Osteocyte (in vitro differentiated cells): ENCODE data around the gene PLVAP. TPM values are rescaled to one million over a fixed set of nuclear protein-coding genes. Genes with fewer than 3 reads are reported as not detected.

Experiments
- DNase-seq: peaks from one replicate; pipeline ENCODE4 v3.0.0; 2021; ENCODE audit warnings: mixed read lengths; ENCODE audit not compliant: unreplicated experiment; ENCODE audit errors: extremely low spot score
- H3K27ac Mint-ChIP-seq: one replicate; pipeline ENCODE4 v1.8.0; 2021; ENCODE audit warnings: mild to moderate bottlenecking, mixed read lengths; ENCODE audit not compliant: unreplicated experiment
- H3K27me3 Mint-ChIP-seq: one replicate; pipeline ENCODE4 v1.8.0; 2021; ENCODE audit warnings: mixed read lengths; ENCODE audit not compliant: unreplicated experiment
- H3K36me3 Mint-ChIP-seq: one replicate; pipeline ENCODE4 v1.8.0; 2021; ENCODE audit warnings: mixed read lengths; ENCODE audit not compliant: unreplicated experiment
- H3K4me1 Mint-ChIP-seq: one replicate; pipeline ENCODE4 v1.8.0; 2021; ENCODE audit warnings: mixed read lengths; ENCODE audit not compliant: unreplicated experiment
- H3K4me3 Mint-ChIP-seq: one replicate; pipeline ENCODE4 v1.8.0; 2021; ENCODE audit warnings: mild to moderate bottlenecking, moderate library complexity, mixed read lengths; ENCODE audit not compliant: unreplicated experiment
- H3K9me3 Mint-ChIP-seq: one replicate; pipeline ENCODE4 v1.8.0; 2021; ENCODE audit warnings: mixed read lengths; ENCODE audit not compliant: unreplicated experiment
- CTCF ChIP-seq: fragments of 200-600 bp; sonication (generic); IDR thresholded peaks from 2 replicates; pipeline ENCODE4 v1.5.0; 2021; ENCODE audit warnings: antibody characterized with exemption, mild to moderate bottlenecking, moderate library complexity
- total RNA-seq: library from RNA; stranded (reverse); gene quantifications from 2 replicates; pipeline ENCODE4 v1.2.1, GENCODE V29; 2021

The PLVAP gene
- total RNA-seq, 1 donor from 2014 or later, result not detected

- Mint-ChIP-seq H3K27me3 (no peaks in the 10 kb centered on the region), H3K27ac (no peak overlapping the region), H3K9me3 (no peaks in the 10 kb centered on the region), H3K36me3 (no peaks in the 10 kb centered on the region), H3K4me3 (no peak overlapping the region), H3K4me1 (peaks cover 3% of the 10 kb centered on the region)
- TF ChIP-seq CTCF, result no peak
- no peak for DNase-seq
These were observed 48.4 kb downstream of the PLVAP start for GRCh38 chr19:17328517-17329365.

- Mint-ChIP-seq H3K4me1 (peaks cover 3% of the 10 kb centered on the region), H3K27ac (no peak overlapping the region), H3K36me3 (no peaks in the 10 kb centered on the region), H3K4me3 (no peak overlapping the region), H3K27me3 (no peaks in the 10 kb centered on the region), H3K9me3 (no peaks in the 10 kb centered on the region)
- no peak for DNase-seq
- no peak for TF ChIP-seq CTCF
These were observed 49.3 kb downstream of the PLVAP start for GRCh38 chr19:17327654-17328516.

- no peak for DNase-seq
- no peaks in the 10 kb centered on the region for H3K27me3 Mint-ChIP-seq
These were observed 50.0 kb downstream of the PLVAP start for GRCh38 chr19:17327068-17327653.

GRCh38 chr19:17326595-17326966 is 50.6 kb downstream of the PLVAP start:
- no peak for TF ChIP-seq CTCF
- DNase-seq, result no peak
- Mint-ChIP-seq H3K36me3 (peaks cover 3% of the 10 kb centered on the region), H3K27ac (no peak overlapping the region), H3K27me3 (no peaks in the 10 kb centered on the region), H3K4me3 (no peak overlapping the region), H3K9me3 (no peaks in the 10 kb centered on the region), H3K4me1 (peaks cover 5% of the 10 kb centered on the region)

More at GRCh38 chr19:17327068-17327653, 50.0 kb downstream of the PLVAP start:
- Mint-ChIP-seq H3K4me3 (no peak overlapping the region), H3K4me1 (peaks cover 5% of the 10 kb centered on the region), H3K27ac (no peak overlapping the region), H3K9me3 (no peaks in the 10 kb centered on the region), H3K36me3 (peaks cover 3% of the 10 kb centered on the region)
- TF ChIP-seq CTCF, result no peak
